GM19023 (cell line): ENCODE measurements around the gene PRKCG.
"Not testable (repeated sequence)": the region's sequence is repeated elsewhere in the genome, so short reads cannot be mapped to it uniquely, and the experiment has no call there.

Source experiments
- ATAC-seq: cut with Tn5 transposase; IDR thresholded peaks from one replicate; pipeline ENCODE4 v1.9.1; 2021; ENCODE audit warnings: mild to moderate bottlenecking, moderate library complexity; ENCODE audit not compliant: unreplicated experiment

Gene PRKCG

DNA sequence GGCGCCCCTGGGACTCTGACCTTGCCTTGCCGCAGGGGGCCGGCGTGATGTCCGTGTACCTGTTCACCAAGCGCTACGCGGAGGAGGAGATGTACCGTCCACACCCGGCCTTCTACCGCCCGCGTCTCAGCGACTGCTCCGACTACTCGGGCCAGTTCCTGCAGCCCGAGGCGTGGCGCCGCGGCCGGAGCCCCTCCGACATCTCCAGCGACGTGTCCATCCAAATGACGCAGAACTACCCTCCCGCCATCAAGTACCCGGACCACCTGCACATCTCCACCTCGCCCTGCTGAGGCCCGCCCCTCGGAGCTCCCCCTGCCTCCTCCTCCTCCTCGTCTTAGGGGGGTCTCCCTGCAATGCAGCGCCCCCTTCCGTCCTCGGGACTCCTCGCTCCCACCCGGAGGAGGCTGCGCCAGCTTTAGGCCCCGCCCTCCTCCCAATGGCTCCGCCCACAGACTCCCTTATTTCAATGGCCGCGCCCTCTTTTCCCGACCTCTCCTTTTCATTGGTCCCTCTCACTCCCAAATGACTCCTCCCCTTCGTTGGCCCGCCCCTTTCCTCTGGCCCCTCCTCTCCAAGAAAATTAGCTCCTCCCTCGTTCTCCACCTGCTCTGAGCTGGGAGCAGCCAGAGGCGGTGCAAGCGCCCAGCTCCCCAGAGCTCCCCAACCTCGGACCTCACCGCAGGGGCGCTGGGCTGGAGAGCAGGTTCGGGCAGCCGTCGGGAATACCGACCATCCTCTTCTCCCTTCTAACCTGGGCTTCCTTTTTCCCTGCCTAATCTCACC is 60.2 kb downstream of the PRKCG start:
- no peak for ATAC-seq

DNA sequence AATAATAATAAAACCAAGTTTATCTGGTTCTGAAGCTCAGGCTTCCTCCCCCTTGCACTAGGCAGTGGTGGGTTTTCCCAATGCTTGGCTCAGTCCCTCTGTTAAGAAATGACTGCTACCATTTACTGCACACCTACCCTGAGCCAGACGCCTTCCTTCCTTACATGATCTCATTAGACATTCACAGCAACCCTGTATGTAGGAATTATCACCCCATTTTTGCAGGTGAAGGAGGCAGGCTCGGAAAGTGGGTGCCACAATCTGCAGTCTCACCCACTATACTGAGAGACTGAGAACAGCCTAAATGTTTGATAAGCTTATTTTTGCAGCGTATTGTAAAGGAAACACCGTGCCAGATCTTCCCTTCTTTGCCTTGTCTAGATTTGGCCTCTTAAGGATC is 62.4 kb downstream of the PRKCG start:
- no peak for ATAC-seq

DNA sequence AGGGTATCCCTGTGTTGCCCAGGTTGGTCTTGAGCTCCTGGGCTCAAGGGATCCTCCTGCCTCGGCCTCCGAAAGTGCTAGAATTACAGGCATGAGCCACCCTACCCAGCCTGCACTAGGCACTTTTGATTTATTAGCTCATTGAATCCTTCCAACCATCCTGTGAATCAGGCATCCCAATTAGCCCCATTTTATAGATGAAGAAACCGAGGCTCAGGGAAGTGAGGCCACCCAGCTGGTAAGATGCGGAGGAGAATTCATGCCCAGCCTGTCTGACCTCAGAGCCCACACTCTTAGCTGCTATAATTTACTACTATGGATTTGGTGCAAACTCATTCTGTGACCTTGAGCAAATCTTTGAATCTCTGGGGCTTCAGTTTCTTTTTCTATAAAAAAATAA is 62.9 kb downstream of the PRKCG start:
- ATAC-seq: no peak

DNA sequence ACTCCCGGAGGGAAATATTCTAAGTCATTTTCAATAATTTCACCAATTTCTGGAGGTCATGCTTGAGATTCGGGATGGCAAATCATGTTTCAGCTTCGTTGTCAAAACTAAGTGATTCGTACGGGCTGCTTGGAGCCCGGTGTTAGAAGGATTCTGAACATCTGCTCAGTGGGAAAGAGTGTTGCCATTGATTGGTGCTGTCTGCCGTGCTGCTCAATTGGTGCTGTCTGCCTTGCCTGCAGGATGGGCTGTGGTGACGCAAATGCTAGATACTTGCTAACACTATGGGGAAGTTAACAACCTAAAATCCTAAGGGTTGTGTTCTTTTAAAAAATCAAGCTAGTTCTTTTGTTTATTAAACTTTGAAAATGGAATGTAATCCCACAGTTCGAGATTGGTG is 63.4 kb downstream of the PRKCG start:
- ATAC-seq: no peak

DNA sequence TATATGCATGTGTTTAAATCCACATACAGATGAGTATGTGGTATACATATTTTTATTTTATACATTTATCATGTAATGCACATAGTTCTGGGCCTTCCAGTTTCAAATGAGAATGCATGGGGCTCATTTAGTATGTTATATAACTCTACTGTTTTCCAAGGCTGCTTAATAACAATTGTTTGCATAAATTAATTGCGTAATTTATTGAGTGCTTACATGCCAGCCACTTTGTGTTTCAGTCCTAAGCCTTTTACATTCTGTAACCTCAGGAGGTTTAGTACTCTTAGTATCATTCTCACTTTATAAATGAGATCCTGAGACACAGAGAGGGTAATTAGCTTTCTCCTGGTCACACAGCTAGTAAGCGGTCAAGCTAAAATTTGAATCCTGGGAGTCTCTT is 64.0 kb downstream of the PRKCG start:
- no peak for ATAC-seq

DNA sequence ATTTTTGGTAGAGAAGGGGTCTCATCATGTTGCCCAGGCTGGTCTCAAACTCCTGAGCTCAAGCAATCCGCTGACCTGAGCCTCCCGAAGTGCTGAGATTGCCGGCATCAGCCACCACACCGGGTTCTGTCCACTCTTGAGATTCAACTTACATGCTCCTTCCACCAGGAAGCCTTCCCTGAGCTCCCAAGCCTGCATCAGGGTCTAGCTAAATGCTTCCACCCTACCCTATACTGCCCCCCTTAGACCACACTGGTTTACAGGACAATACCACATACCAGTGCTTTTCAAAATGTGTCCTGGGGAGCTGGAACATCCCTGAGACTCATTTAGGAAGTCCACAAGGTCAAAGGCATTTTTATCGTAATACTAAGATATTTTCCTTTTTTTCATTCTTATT is 65.6 kb downstream of the PRKCG start:
- no peak for ATAC-seq

DNA sequence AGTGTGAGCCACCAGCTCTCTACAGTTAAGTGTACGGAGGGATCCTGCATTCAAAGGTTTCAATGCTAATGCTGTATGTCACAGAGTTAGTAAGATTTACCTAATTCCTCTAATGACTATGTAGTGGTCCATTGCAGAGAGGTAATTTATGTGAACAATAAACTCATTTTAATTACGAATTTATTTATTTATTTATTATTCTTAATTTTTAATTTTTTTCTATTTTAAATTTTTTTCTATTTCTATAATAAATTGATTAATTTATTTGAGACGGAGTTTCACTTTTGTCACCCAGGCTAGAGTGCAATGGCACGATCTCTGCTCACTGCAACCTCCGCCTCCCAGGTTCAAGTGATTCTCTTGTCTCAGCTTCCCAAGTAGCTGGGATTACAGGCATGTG is 66.6 kb downstream of the PRKCG start:
- not testable (repeated sequence) for ATAC-seq

DNA sequence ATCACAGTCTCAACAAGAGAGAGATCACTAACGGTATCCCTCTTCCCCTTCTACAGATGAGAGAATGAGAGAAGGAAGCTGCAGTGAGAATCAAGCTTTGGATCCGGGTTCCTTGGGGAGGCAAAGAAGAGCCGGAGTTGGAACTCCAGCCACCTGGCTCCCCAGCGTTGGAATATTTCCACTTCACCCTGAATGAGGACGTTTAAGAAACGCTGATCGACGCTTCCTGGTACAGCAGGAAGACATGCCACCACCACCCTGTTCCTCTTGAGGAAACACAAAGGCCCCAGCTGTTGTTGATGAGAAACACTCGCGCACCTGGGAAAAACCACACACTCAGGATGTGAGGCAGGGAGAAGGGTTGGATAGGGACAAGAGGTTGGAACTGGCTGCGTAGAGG is 69.4 kb downstream of the PRKCG start:
- ATAC-seq: no peak

DNA sequence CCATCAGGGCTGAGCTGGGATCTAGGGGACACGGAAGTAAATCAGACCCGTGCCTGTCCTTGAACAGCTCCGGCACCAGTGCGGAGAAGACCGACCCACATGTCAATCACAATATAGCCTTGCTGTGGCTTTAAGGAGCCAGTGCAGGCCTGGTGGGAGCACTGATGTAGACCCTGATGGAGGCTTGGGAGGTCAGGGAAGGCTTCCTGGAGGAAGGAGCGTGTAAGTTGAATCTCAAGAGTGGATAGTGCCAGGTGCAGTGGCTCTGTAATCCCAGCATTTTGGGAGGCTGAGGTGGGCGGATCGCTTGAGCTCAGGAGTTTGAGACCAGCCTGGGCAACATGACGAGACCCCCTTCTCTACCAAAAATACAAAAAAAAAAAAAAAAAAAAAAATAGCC is 70.0 kb downstream of the PRKCG start:
- no peak for ATAC-seq

DNA sequence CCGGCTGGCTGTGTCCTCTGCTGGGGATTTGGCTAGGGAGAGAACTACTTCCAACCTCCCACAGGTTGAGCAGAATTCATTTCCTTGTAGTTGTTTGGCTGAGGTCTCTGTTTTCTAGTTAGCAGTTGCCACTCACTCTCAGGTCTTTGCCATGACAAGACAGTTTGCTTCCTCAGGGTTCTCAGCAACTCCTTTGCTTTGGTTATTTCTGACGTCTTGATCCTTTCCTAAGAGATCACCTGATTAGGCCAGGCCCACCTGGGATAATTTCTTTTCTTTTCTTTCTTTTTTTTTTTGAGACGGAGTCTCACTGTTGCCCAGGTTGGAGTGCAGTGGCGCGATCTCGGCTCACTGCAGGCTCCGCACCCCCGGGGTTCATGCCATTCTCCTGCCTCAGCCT is 71.4 kb downstream of the PRKCG start:
- no peak for ATAC-seq
